Body of pancreas (tissue), 4 donors: ENCODE results near the gene OR2V2. TPM values are rescaled to one million over a fixed set of nuclear protein-coding genes. Genes with fewer than 3 reads are reported as not detected.
A peak's percentile ranks its signal among the peaks of the same experiment; 100 is the strongest.

Experiments used
- ATAC-seq: fragments of 150-250 bp; one replicate; pipeline ENCODE4 v1.9.1; 2016
- DNase-seq, 4 donors: peaks; one replicate each; pipeline ENCODE4 v3.0.0-alpha.2; 2019
- H3K27ac ChIP-seq, 4 donors: fragments of 200-600 bp; sonication (generic); 1 replicate in 3 of 4; 2 replicates in 1 of 4; pipeline versions ENCODE4 v1.5.1 to v1.6.1; 2016 to 2019; ENCODE audit warnings: mild to moderate bottlenecking in 1 of 4, mixed read lengths in 1 of 4, moderate library complexity in 1 of 4
- H3K27me3 ChIP-seq, 2 donors: fragments of 200-600 bp; sonication (generic); one replicate each; pipeline ENCODE4 v1.6.0; 2016; ENCODE audit warnings: mild to moderate bottlenecking in 1 of 2
- H3K36me3 ChIP-seq, 2 donors: fragments of 200-600 bp; sonication (generic); replicated peaks in 1 of 2; 2 replicates each; pipeline ENCODE4 v1.5.1; 2016; ENCODE audit warnings: low read depth in 2 of 2; ENCODE audit not compliant: insufficient read depth in 1 of 2
- H3K4me1 ChIP-seq: fragments of 200-600 bp; sonication (generic); one replicate; pipeline ENCODE4 v1.6.0; 2016
- H3K4me3 ChIP-seq, 2 donors: fragments of 200-600 bp; sonication (generic); 1 replicate in 1 of 2; 2 replicates in 1 of 2; pipeline ENCODE4 v1.5.1; 2016 to 2019
- H3K9me3 ChIP-seq, 3 donors: fragments of 200-600 bp; sonication (generic); 1 replicate in 2 of 3; 2 replicates in 1 of 3; pipeline ENCODE4 v1.5.1; 2016
- CTCF ChIP-seq, 7 experiments: fragments of 450-650 bp in 4 of 7; fragments of 200-600 bp in 3 of 7; sonication (generic) in 3 of 7; IDR thresholded peaks; one replicate each; pipeline ENCODE4 v1.5.1; 2016 to 2019; ENCODE audit warnings: antibody characterized with exemption in 7 of 7
- POLR2A ChIP-seq, 3 donors: fragments of 450-650 bp; IDR thresholded peaks; one replicate each; pipeline ENCODE4 v1.6.1; 2016; ENCODE audit warnings: antibody characterized with exemption in 3 of 3, mild to moderate bottlenecking in 2 of 3
- WGBS, 2 donors: methylation state at CpG; one replicate each; pipeline ENCODE4 v1.1.5; 2017; 5-methylcytosine and 5-hydroxymethylcytosine counted together
- intact Hi-C: fragments of 100-400 bp; cut with DNase I; formaldehyde crosslinking; loops from one replicate; pipeline ENCODE4 v1.15.1; 2023
- total RNA-seq, 2 donors: library from RNA; depleted of rRNA; stranded (reverse); fragments of >200 nt; gene quantifications; one replicate each; pipeline ENCODE4 v1.1.0, GENCODE V29; 2016

The OR2V2 gene
- total RNA-seq, 2 donors from 2014 or later: not detected

- H3K4me3 ChIP-seq: no peak overlapping the region
- H3K27me3 ChIP-seq: no peaks in the 10 kb centered on the region
- intact Hi-C loops: no loop called here
- no peak overlapping the region for H3K27ac ChIP-seq
- WGBS, 2 donors: 73 to 82% methylated on average over 11 of the region's 11 CpGs
- no peak for DNase-seq
- H3K36me3 ChIP-seq: no peaks in the 10 kb centered on the region
- TF ChIP-seq POLR2A (IDR thresholded peaks at IDR 0.05) (no peak), CTCF (IDR thresholded peaks at IDR 0.05) (no peak)
- H3K4me1 ChIP-seq: no peaks in the 10 kb centered on the region
- no peak for ATAC-seq
- H3K9me3 ChIP-seq: no peaks in the 10 kb centered on the region
Observed at GRCh38 chr5:181131514-181131913, 15.9 kb upstream of the OR2V2 start.

- no peak for ATAC-seq
- Histone ChIP-seq H3K27ac (no peak overlapping the region), H3K9me3 (no peaks in the 10 kb centered on the region), H3K4me1 (no peaks in the 10 kb centered on the region), H3K36me3 (no peaks in the 10 kb centered on the region), H3K27me3 (no peaks in the 10 kb centered on the region), H3K4me3 (no peak overlapping the region)
- WGBS, 2 donors: 60 to 65% methylated on average over 3 of the region's 3 CpGs
- intact Hi-C loops: no loop called here
- TF ChIP-seq POLR2A (IDR thresholded peaks at IDR 0.05) (no peak), CTCF (IDR thresholded peaks at IDR 0.05) (no peak)
- no peak for DNase-seq
Observed at GRCh38 chr5:181133083-181133482, 14.3 kb upstream of the OR2V2 start.

- peak in 3 of 4 donors; percentile 20 to 43 (median 26) for DNase-seq
Observed at GRCh38 chr5:181133610-181134231, 13.7 kb upstream of the OR2V2 start.

GRCh38 chr5:181134259-181134658 is 13.1 kb upstream of the OR2V2 start:
- no peak for TF ChIP-seq POLR2A (IDR thresholded peaks at IDR 0.05)
- TF ChIP-seq CTCF (IDR thresholded peaks at IDR 0.05): no peak
- no peaks in the 10 kb centered on the region for H3K4me1 ChIP-seq
- H3K36me3 ChIP-seq: no peaks in the 10 kb centered on the region
- no peak overlapping the region for H3K4me3 ChIP-seq
- no peak overlapping the region for H3K27ac ChIP-seq
- WGBS, 2 donors: 68 to 69% methylated on average over 6 of the region's 6 CpGs
- DNase-seq (no peak), ATAC-seq (no peak)
- no peaks in the 10 kb centered on the region for H3K9me3 ChIP-seq
- intact Hi-C loops: no loop called here
- no peaks in the 10 kb centered on the region for H3K27me3 ChIP-seq

More at GRCh38 chr5:181133610-181134231, 13.7 kb upstream of the OR2V2 start:
- no peak for ATAC-seq
- Histone ChIP-seq H3K9me3 (no peaks in the 10 kb centered on the region), H3K27ac (no peak overlapping the region), H3K27me3 (no peaks in the 10 kb centered on the region), H3K4me3 (no peak overlapping the region), H3K36me3 (no peaks in the 10 kb centered on the region), H3K4me1 (no peaks in the 10 kb centered on the region)
- TF ChIP-seq CTCF (IDR thresholded peaks at IDR 0.05) (no peak), POLR2A (IDR thresholded peaks at IDR 0.05) (no peak)
- intact Hi-C loops: no loop called here
- WGBS, 2 donors: 75 to 77% methylated on average over 10 of the region's 10 CpGs

GRCh38 chr5:181136361-181136955 is 10.9 kb upstream of the OR2V2 start:
- WGBS, 2 donors: 75 to 77% methylated on average over 4 of the region's 4 CpGs
- DNase-seq: no peak

More at GRCh38 chr5:181136361-181136955, 10.9 kb upstream of the OR2V2 start:
- no peak overlapping the region for H3K27ac ChIP-seq
- ATAC-seq: no peak
- no peaks in the 10 kb centered on the region for H3K27me3 ChIP-seq
- intact Hi-C loops: no loop called here
- no peaks in the 10 kb centered on the region for H3K4me1 ChIP-seq
- H3K4me3 ChIP-seq: no peak overlapping the region
- H3K9me3 ChIP-seq: no peaks in the 10 kb centered on the region
- H3K36me3 ChIP-seq: no peaks in the 10 kb centered on the region
- no peak for TF ChIP-seq CTCF (IDR thresholded peaks at IDR 0.05)
- no peak for TF ChIP-seq POLR2A (IDR thresholded peaks at IDR 0.05)
